Measurements from ENCODE around the gene DNM1. TPM values are rescaled to one million over a fixed set of nuclear protein-coding genes. Genes with fewer than 3 reads are reported as not detected.
A peak's percentile ranks its signal among the peaks of the same experiment; 100 is the strongest.

The DNM1 gene
- total and polyA plus RNA-seq, 2 experiments from 2014 or later, result 36.0 to 42.0 TPM

GRCh38 chr9:128258326-128258725 is 55.1 kb downstream of the DNM1 start:
- Mint-ChIP-seq H3K9me3 (no peaks in the 10 kb centered on the region; the same call in 2 of the 3 replicates), H3K4me3 (no peak overlapping the region), H3K36me3 (ENCODE audit: low read depth) (peaks cover 35% of the 10 kb centered on the region), H3K27ac (no peak overlapping the region), H3K27me3 (ENCODE audit: insufficient read depth, low read depth, poor library complexity) (peaks cover 21% of the 10 kb centered on the region), H3K4me1 (peaks cover 22% of the 10 kb centered on the region)
- no peaks in the 10 kb centered on the region for H3K27me3 ChIP-seq (ENCODE audit: insufficient read depth)
- no peaks in the 10 kb centered on the region for H3K9me2 ChIP-seq (ENCODE audit: insufficient read depth)
- peaks cover 18% of the 10 kb centered on the region for H4K20me1 ChIP-seq (replicated peaks; ENCODE audit: insufficient read depth)
- H3K27ac ChIP-seq (ENCODE audit: low read depth), result no peak overlapping the region
- H3K36me3 ChIP-seq (ENCODE audit: insufficient read depth), result peaks cover 4% of the 10 kb centered on the region; the same call in 1 of the 2 replicates
- no peak overlapping the region for H2AFZ ChIP-seq
- no peak overlapping the region for H3K4me3 ChIP-seq
- DNase-seq (ENCODE audit: low spot score) (no peak), ATAC-seq (no peak)
- no peak overlapping the region for H3K4me2 ChIP-seq
- H3K79me2 ChIP-seq (replicated peaks; ENCODE audit: insufficient read depth), result no peaks in the 10 kb centered on the region
- H3K4me1 ChIP-seq (ENCODE audit: insufficient read depth), result peaks cover 7% of the 10 kb centered on the region
- H3F3A ChIP-seq (replicated peaks; ENCODE audit: low read depth), result peaks cover 10% of the 10 kb centered on the region; the same call in 1 of the 2 replicates
- TF ChIP-seq ETS1 (IDR thresholded peaks at IDR 0.05) (no peak), POLR2AphosphoS5 (IDR thresholded peaks at IDR 0.05; ENCODE audit: low read depth) (no peak)

- Histone ChIP-seq H3K9me2 (ENCODE audit: insufficient read depth) (no peaks in the 10 kb centered on the region), H3K79me2 (replicated peaks; ENCODE audit: insufficient read depth) (no peaks in the 10 kb centered on the region), H3K27ac (ENCODE audit: low read depth) (no peak overlapping the region), H3F3A (replicated peaks; ENCODE audit: low read depth) (peaks cover 10% of the 10 kb centered on the region; the same call in 1 of the 2 replicates), H4K20me1 (replicated peaks; ENCODE audit: insufficient read depth) (peaks cover 18% of the 10 kb centered on the region), H3K27me3 (ENCODE audit: insufficient read depth) (no peaks in the 10 kb centered on the region), H3K36me3 (ENCODE audit: insufficient read depth) (peaks cover 4% of the 10 kb centered on the region; the same call in 1 of the 2 replicates), H3K4me2 (no peak overlapping the region), H3K4me1 (ENCODE audit: insufficient read depth) (peaks cover 7% of the 10 kb centered on the region), H2AFZ (no peak overlapping the region), H3K4me3 (no peak overlapping the region)
- ATAC-seq, result peak; percentile 18
- Mint-ChIP-seq H3K27ac (no peak overlapping the region), H3K4me1 (peaks cover 16% of the 10 kb centered on the region), H3K9me3 (no peaks in the 10 kb centered on the region; the same call in 2 of the 3 replicates), H3K4me3 (no peak overlapping the region), H3K36me3 (ENCODE audit: low read depth) (peaks cover 35% of the 10 kb centered on the region), H3K27me3 (ENCODE audit: insufficient read depth, low read depth, poor library complexity) (peaks cover 18% of the 10 kb centered on the region)
- TF ChIP-seq JUNB (IDR thresholded peaks at IDR 0.05; ENCODE audit: unreplicated experiment) (no peak), CTCF (conservative IDR thresholded peaks at IDR 0.05; ENCODE audit: low read depth in 2 of 2) (peak; percentile 37 to 70)
- DNase-seq (ENCODE audit: low spot score), result peak; percentile 72
Observed at GRCh38 chr9:128259156-128259555, 56.0 kb downstream of the DNM1 start.

GRCh38 chr9:128260340-128260739 is 57.2 kb downstream of the DNM1 start:
- H3K27me3 ChIP-seq (ENCODE audit: insufficient read depth), result no peaks in the 10 kb centered on the region
- H3K9me2 ChIP-seq (ENCODE audit: insufficient read depth), result no peaks in the 10 kb centered on the region
- peaks cover 44% of the 10 kb centered on the region for H3K36me3 Mint-ChIP-seq (ENCODE audit: low read depth)
- no peak for ATAC-seq
- no peak overlapping the region for H3K4me3 Mint-ChIP-seq
- H3K27me3 Mint-ChIP-seq (ENCODE audit: insufficient read depth, low read depth, poor library complexity), result peaks cover 12% of the 10 kb centered on the region
- peaks cover 4% of the 10 kb centered on the region; the same call in 1 of the 2 replicates for H3K36me3 ChIP-seq (ENCODE audit: insufficient read depth)
- H3K4me1 ChIP-seq (ENCODE audit: insufficient read depth), result no peaks in the 10 kb centered on the region
- H3K4me1 Mint-ChIP-seq, result peaks cover 7% of the 10 kb centered on the region
- H3K27ac Mint-ChIP-seq, result no peak overlapping the region
- no peak overlapping the region for H3K4me2 ChIP-seq
- no peaks in the 10 kb centered on the region for H3K79me2 ChIP-seq (replicated peaks; ENCODE audit: insufficient read depth)
- H3K9me3 Mint-ChIP-seq, result no peaks in the 10 kb centered on the region; the same call in 2 of the 3 replicates
- peaks cover 13% of the 10 kb centered on the region for H4K20me1 ChIP-seq (replicated peaks; ENCODE audit: insufficient read depth)
- no peak overlapping the region for H3K27ac ChIP-seq (ENCODE audit: low read depth)
- H2AFZ ChIP-seq, result no peak overlapping the region
- peaks cover 6% of the 10 kb centered on the region; the same call in 1 of the 2 replicates for H3F3A ChIP-seq (replicated peaks; ENCODE audit: low read depth)
- H3K4me3 ChIP-seq, result no peak overlapping the region
- DNase-seq (ENCODE audit: low spot score), result no peak
- TF ChIP-seq CTCF (conservative IDR thresholded peaks at IDR 0.05; ENCODE audit: low read depth in 2 of 2), result no peak
- no peak for TF ChIP-seq JUNB (IDR thresholded peaks at IDR 0.05; ENCODE audit: unreplicated experiment)
- no peak for TF ChIP-seq REST (IDR thresholded peaks at IDR 0.05; ENCODE audit: unreplicated experiment)
- TF ChIP-seq ZNF331 (CRISPR knock-in tag; IDR thresholded peaks at IDR 0.05; ENCODE audit: low read depth), result no peak
- TF ChIP-seq ETS1 (IDR thresholded peaks at IDR 0.05), result no peak
- TF ChIP-seq STAT1 (IDR thresholded peaks at IDR 0.05; ENCODE audit: unreplicated experiment), result no peak

All from GM23338 (cell line).